GM21526 (cell line): ENCODE results near the gene MUL1.

Experiments used
- ATAC-seq: cut with Tn5 transposase; IDR thresholded peaks from one replicate; pipeline ENCODE4 v1.9.1; 2021; ENCODE audit warnings: moderate library complexity; ENCODE audit not compliant: unreplicated experiment, low FRiP score

MUL1 gene

DNA sequence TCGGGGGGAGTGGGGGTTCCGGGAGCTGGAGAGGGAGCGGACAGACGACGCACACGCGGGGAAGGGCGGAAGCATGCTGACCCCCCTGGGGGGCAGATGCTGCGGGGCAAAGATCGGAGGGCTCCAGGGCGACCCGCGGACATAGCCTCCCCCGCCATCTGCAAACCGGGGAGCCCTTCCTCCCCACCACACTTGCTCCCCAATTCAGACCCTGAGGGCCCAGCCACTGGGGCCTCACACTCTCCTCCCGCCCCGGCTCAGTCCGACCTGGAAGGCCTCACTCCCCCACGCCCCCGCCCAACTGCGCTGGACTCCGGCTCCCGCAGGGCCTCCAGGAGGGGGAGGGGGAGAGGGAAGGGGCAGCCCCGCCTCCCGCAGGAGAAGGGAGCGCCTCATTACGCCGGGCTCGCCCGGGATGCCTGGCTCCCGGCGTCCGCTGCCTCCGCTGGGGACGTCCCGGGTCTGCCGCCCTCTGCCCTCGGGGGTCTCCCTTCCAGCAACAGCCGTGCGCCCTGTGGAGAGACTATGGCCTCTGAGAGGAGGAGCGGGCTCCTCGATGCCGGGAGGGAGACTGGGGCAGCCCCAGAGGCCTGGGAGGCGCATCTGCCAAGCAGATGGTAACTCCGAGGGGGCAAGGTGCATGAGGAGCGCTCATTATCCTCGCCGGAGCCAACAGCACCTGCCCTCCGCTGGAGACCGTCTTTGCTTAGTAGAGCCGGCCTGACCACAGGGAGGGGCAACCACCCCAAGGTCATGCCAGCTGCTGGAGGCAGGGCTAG lies 21.3 kb downstream of the MUL1 start:
- ATAC-seq, result no peak

DNA sequence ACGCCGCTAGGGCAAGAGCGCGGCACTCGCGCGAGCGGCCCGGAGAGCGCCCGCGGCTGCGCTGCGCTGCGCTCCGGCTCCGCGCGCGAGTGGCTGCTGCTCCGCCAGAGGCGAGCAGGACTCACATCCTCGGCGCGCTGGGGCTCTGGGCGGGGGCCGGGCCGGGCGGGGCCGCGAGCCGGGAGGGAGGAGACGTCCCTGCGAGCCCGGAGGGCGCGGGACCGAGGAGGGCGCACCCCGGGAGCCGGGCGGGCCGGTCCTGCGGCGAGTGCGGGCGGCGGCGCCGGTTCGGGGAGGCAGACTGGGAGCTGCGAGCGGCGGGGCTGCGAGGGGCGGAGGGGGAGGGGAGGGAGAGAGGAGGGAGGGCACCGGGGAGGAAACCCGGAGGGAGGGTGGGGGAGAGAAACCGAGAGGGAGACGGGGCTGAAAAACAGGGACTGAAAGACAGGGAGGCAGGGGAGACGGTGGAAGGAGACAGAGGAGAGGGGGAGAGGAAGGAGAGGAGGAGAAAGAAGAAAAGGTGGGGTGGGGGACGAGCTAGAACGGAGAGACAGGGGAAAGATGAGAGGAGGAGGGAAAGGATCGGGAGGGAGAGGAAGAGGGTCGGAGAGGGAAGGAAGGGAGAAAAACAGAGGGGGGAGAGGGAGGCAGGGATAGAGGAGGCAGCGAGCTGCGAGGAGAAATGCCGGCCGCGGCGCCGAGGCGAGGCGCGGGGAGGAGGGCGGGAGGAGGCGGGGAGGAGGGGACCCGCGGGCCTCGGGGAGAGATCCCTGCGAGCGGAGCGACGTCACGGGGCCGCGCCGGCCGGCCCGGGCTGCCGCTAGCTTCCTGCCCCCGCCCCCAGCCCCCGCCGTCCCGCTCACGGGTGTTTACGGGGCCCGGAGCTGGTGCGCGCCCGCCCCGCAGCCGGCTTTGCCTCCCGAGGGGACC lies 22.2 kb downstream of the MUL1 start, which contains the start of gene CAMK2N1:
CAMK2N1 (minus strand) TSS at position 684 of the 930 bp plus-strand sequence. CDS start 831 bp downstream, outside the sequence.
- no peak for ATAC-seq

DNA sequence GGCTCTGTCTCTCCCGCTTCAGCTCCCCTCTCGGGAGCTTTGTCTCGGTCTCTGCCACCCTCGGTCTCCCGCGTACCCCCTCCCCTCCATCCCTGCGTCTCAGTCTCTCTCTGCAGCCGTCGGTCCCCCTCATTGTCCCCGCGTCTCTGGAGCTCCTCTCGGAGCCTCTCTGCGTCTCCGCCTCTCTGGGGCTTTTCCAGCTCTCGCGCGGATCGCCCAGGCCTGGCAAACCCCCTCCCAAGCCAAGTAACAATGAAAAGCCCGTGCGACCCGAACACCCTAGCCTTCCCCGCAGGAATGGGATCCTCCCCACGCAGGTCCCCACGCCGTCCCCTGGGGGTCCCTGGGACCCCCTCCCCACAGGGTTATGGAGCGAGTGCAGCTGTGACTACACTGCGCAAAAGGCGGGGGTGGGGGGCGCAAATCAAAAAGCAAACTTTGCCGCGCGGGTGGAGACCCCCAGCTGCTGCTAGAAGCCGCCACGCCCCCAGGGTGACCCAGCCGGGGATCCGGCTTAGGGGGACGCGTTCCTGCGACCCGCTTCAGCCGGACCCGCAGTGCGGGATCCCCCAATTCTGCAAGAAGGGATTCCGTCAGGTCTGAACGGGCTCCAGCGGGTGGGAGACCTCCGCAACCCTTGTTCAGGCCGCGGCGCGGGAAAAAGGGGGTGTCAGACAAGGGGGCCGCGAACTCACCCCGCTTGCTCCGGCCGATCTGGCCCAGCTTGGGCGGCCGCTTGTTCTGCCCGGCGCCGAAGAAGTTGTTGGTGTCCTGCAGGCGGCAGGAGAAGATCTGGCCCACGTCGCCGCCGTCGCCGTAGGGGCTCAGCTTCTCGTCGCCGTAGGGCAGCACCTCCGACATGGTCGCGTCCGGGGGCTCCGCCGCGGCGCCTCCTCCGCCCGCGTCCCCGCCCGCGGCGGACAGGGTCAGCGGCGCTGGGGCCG lies 23.2 kb downstream of the MUL1 start:
- no peak for ATAC-seq

DNA sequence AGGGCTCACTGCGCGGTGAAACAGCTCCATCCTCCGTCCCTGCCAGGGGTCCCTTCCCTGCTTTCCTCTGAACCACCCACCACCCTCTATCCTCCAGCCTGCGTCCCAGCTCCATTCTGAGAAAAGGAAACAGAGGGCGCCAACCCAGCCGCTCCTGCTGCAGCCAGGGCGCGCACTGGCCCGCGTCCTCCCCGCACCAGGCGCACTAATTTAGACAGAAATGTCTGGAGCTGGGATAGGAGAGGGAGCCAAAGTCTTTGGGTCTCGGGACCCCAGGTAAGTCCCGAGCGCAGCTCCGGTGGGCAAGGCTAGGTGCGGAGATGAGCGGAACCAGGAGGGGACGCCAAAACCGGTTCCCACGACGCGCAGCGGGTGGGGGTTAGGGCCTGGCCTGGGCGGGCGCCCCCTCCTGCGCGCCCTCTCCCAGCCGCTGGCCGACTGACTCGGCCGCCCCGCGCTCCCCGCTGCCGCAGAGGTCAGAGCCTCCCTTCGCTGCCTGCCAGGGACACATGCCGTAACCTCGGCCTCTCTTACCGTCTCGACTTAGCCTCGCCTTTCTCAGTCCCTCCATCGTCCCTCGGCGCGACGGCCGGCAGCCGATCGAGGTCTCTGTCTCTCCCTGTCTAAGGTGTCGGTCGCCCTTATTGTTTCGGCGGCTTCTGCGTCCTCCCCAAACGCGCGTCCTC lies 24.0 kb downstream of the MUL1 start:
- ATAC-seq, result no peak

DNA sequence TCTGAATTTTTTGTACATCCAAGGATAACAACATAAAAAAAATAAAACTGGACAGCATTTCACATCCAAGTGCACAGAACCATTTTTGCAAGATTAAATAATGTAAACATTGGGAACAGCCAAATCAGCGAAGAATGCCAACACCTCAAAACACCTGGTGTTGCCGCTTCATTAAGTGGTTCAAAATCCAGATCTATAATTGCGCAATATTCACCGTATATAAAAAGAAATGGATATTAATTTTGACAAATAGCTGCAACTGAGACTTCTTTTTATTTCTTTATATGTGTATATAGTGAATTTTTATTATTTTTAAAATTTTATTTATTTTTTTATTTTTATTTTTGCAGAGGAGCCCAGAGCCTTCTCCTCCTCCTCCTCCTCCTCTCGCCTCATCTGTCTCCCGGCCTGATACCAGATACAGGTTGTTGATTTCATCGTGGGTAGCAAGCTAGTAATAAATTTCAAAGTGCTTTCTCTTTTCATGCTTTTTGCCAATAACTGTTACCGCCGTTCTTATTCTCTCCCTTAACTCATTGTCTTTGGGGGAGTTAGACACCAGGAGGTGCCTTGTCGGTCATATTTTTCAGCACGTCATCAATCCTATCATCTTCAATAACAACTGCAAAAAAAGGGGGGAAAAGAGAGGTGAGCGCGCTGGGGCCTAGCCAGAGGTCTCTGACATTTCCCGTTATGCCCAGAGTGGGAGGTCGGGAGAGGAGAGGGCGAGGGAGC lies 24.7 kb downstream of the MUL1 start:
- no peak for ATAC-seq

DNA sequence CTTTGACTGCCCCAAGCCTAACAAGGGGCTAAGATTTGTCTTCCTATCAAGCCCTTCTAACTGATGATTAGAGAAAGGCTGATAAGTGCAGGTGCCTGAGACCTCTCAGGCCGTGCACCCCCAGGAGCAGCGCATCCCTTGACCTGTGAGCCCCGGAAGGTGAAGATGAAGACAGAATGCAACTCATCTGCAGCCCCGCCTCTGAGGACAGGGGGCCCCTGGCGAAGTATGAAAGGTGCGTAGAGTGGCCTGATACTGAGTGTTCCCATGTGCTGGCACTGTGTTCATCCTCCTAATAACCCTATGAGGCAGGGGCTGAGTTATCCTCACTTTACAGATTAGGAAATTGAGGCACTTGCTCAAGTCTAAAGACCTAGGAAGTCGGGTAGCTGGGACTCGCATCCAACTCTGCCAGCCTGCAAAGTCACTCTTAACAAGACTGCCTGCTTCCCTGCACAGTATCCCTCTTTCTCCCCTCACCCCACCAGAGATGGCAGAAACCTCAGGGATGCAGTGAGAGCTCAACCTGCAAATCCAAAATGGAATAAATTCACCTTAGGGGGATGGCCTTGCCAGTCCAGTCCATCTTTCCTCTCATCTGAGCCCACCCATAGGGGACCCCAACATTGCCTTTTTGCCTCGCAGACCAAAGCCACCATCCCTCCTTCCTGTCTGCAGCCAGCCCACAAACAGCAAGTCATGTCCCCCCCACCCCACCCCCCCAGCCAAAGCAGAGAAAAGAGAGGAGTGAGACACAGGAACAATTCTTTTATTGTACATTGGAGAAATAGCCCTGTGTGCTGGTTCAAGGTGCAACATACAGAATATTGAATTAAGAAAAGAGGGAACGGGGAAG lies 26.1 kb downstream of the MUL1 start:
- no peak for ATAC-seq

DNA sequence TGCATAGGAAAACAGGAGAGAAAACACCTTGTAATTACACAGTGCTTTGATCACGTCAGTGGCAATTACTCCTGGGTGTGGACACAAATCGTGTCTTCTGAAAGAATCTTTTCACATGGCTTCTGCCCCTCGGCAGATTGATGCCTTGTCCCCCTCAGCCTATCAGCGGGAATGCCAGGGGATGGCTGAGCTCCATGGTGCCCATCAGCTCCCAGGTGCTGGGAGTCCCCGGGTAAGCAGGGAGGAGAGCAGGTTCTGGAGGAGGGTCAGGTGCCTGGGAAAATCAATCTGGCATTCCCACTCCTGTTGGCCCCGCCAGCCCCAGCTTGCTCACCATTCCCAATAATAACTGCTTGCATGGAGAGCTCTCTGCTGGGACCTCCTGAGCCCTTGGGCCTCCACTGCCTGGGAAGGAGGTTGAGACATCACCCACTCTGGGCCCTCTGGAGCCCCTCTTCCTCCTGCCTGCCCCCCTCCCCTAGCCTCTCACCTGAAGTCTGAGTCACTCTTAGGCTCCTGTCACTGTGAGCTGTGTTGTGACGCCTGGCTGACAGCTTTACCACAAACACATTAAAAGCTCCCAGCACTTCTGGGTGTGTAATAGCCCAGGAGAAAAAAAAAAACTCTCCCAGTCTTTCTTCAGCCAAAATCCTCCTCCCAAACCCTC lies 26.9 kb downstream of the MUL1 start:
- no peak for ATAC-seq

DNA sequence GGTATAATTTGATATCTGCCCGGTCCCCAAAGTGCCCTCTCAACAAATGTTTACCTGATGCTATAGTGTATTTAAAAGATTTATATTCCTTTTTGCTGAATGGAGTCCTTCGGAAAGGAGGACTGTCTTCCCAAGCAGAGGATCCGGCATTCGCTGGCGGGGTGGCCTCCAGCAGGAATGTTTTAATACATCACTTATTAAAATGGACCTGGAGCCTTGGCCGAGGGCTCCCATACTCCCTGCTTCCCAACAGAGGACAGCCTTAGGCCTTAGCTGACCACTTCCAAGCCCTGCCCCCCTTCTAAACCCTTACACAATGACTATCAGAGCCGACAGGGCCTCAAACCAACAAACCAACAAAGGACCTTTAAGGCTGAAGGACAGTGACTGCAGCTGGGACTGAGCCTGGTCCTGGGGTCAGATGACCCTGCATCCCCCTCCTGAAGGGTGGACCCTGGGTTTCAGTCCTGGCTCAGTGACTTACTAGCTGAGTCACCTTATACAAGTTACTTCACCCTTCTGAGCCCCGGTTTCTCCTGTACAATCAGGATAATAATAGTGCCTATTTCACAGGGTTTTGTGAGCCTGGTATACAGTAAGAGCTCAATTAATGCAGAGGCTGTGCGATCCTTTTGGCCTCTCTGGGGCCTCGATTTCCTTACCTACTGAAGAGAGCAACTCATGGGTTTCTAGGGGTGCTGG lies 27.6 kb downstream of the MUL1 start:
- ATAC-seq, result no peak

DNA sequence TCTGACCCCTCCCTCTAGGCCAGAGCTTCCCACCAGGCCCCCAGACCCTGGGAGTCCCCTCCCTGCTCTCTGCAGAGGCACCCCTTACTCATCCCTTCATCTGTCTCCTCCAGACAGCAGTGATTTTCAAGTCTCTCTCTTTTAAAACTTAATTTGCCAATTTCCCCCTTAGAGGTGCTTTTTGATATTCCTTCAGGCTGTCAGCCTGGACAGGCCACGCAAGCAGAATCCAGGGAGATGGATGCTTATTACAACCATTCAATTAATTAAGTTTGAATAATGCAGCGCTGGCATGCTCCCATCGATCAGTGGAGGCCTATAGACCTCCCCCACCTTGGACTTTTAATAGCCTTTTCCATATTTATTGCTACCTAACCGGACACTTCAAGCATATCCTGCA lies 28.1 kb downstream of the MUL1 start:
- ATAC-seq, result no peak

DNA sequence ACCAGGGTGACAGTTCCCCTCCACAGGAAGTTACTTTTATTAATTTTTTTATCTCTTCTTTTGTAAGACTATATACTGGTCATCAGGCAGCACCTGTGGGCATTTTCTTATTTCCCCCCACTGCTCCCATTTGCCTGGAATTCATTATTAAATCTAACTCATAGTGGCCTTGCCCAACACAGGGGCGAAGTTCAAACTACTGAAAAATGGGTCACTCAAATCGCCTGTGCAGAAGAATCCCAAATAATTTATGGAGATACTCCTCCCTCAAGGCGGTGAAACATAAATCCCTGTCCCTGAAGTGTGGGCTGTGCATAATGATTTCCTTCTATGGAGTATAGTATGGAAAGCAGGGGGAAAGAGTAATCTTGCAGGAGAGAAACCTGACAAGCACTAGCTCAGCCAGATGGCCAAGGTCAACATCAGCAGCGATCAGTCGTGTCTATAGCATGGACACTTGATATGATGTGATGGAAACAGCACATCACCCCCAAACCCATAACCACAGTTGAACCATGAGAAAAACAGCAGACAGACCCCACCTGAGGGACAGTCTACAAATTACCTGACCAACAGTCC lies 29.8 kb downstream of the MUL1 start:
- ATAC-seq, result no peak

DNA sequence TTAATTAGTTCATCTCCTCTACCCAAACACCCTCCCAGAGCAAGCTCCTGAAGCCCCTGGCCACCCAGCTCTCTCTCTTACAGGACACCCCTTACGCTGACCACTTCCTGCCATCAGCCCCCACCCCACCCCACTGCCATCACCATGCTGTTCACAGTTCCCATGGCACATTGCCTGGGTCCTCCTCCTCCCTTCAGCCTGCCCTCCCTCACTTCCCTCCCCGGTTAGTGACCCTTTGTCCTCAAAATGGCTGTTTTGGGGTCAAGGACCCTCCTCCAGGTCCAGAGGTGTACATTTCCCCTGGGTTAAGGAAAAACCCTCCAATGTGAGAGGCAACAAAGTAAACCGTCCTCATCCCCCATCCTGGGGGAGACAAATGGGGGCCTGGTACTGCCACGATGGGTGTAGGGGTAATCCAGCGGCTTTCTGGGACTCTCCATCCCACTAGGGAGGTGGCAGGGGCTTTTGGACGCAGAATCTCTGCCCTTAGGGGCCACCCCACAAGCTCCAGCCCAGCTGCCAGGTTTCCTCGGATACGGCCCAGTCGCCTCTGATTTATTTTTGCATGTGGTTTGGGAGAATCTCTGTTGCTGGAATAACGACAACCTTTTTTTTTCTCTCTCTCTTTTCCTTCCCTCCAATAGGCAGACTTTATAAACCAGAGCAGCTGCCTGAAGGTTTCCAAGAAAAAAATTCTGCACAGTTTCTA lies 30.4 kb downstream of the MUL1 start:
- ATAC-seq, result no peak

DNA sequence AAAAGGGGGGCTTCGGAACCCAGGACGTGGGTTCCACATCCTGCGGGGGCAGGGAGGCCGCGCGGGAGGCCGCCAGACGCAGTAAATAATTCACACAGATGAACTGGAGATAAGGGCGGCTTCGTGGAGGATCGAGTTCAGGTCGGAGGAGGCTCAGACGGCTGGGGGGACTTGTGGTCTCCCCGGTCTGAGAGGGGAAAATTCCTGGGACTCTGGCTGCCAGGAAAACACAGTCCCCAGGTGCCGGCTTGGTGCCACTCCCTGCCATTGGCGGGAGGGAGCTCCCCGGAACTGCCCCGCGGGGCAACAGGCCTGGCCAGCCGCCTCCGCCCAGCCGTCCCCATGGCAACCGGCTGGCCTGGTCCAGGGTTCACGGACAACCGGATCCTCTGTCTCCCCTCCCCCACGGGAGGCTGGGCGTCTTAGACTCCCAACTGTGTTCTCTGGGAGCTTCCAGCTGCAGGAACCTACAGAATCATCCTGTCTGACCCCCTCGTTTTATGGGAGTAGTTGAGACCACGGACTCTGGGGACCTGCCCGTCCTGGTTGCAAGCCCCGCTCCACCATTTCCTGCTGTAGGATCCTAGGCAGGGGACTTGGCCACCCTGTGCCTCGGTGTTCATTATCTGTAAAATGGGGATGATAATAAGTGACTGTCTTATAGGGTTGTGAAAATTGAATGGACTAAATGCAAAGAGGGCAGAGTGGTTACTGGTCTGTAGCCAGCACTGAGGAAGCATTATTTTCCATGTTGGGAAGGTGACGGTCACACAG lies 31.5 kb downstream of the MUL1 start:
- ATAC-seq, result no peak

DNA sequence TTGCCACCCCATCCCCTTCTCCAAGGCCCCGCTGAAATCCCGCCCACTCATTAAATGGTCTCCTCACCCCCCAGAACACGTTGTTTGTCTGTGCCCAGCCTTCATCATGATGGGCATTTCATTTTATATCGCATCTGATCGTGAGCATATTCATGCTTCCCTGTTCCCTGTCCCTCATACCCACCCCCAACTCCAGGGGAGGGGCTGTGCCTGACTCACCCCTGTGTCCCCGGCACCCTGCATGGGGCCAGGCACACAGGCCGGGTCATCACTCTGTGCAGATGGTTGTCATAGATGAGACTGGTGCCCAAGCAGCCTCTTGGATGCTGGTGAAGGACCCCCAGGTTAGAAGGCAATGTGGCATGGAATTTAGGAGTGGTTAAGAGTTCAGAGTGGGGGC lies 33.0 kb downstream of the MUL1 start:
- no peak for ATAC-seq

DNA sequence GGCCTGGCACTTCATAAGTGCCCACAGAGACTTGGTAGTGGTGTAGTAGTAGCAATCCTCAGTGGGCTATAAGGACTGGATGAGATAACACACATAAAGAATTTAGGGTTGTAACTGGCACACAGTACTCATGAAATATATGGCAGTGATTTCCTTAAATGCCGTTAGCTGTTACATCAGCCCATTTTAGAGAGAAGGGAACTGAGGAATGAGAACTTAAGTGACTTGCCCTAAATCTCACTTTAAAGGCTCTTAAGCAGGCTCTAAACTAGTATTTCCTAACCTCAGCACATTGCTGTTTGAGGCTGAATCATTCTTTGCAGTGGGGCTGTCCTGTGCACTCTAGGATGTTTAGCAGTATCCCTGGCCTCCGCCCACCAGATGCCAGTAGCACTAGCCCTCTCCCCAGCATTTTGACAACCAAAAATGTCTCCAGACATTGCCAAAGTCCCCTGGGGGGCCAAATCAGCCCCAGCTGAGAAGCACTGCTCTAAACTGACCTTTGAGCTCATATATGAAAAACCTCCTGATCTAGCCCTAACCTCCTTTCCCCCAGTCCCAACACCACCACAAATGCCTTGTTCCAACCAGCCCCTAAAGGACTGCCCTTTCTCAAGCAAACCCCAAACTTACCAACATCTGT lies 33.5 kb downstream of the MUL1 start:
- ATAC-seq, result no peak

DNA sequence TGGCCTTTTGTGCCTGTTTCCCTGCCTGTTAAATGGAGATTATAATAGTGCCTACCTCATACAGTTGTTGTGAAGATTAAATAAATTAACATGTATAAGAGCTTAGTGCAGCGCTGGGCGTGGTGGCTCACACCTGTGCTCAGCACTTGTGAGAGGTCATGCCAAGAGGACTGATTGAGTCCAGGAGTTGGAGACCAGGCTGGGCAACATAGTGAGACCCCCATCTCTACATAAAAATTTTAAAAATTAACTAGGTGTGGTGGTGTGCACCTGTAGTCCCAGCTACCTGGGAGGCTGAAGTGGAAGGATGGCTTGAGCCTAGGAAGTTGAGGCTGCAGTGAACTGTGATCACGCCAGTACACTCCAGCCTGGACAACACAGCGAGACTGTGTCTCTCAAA lies 34.1 kb downstream of the MUL1 start:
- ATAC-seq, result no peak
